Fibroblast of villous mesenchyme (primary cell): ENCODE measurements around the gene ADAMTS3. TPM values are rescaled to one million over a fixed set of nuclear protein-coding genes. Genes with fewer than 3 reads are reported as not detected.

Source experiments
- DNase-seq: peaks from one replicate; pipeline ENCODE4 v3.0.0-alpha.2; 2010; ENCODE audit warnings: low read depth
- H3K4me3 ChIP-seq: 2 replicates; pipeline ENCODE4 v1.5.1; 2011; ENCODE audit warnings: low read depth, mild to moderate bottlenecking, low read length
- total RNA-seq: library from RNA; depleted of rRNA; stranded (reverse); fragments of >200 nt; gene quantifications from 2 replicates; pipeline ENCODE4 v1.2.3, GENCODE V29; 2012
- TF ChIP-seq, protein P1 (sequence below): IDR thresholded peaks from 2 replicates; pipeline ENCODE4 v1.5.1; 2012; ENCODE audit warnings: low read depth, mild to moderate bottlenecking, low read length; ENCODE audit not compliant: insufficient read depth

Gene ADAMTS3
- total RNA-seq, 1 donor: 3.0 TPM

DNA sequence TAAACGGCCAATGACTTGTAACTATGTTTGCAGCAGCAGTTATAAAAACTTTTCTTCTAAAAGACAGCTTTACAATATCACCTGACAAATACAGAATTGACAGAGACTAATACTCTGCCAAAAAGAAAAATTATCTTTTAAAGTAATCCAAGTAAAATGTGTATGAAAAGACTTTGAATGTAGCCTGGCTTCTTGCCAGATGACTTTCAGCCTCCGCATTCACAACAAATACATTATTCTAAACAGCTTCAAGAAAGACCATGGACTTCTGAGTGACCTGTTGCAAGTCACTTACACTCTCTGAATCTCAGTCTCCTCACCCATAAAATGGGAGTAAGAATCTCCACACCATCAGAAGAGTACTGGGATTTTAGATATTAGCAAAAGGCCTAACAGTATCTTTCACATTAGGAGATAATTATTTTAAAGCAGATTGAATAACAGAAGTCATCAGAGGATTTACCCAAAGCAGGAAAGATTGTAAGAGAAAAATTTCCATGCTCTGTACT, 2.5 kb downstream of the ADAMTS3 start:
- TF ChIP-seq, protein P1, sequence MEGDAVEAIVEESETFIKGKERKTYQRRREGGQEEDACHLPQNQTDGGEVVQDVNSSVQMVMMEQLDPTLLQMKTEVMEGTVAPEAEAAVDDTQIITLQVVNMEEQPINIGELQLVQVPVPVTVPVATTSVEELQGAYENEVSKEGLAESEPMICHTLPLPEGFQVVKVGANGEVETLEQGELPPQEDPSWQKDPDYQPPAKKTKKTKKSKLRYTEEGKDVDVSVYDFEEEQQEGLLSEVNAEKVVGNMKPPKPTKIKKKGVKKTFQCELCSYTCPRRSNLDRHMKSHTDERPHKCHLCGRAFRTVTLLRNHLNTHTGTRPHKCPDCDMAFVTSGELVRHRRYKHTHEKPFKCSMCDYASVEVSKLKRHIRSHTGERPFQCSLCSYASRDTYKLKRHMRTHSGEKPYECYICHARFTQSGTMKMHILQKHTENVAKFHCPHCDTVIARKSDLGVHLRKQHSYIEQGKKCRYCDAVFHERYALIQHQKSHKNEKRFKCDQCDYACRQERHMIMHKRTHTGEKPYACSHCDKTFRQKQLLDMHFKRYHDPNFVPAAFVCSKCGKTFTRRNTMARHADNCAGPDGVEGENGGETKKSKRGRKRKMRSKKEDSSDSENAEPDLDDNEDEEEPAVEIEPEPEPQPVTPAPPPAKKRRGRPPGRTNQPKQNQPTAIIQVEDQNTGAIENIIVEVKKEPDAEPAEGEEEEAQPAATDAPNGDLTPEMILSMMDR: no peak
- no peak overlapping the region for H3K4me3 ChIP-seq

DNA sequence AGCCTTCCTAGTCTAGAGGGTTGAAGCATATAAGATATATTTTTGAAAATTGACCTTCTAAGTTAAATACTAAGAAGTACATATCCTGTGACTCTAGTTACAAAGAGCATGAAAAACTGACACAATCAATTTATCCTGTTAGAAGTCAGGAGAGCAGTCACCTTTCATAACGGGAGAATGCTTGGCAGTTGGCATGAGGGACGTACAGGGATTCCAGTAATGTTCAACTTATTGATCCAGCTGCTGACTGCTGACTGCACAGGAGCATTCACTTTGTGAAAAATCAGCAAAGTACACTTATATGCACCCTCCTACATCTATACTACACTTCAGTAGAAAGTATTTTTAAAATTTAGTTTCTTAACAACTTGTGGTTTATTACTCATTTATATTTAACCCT, 4.2 kb downstream of the ADAMTS3 start:
- DNase-seq: no peak
- TF ChIP-seq, protein P1: no peak
- no peak overlapping the region for H3K4me3 ChIP-seq

More for the DNA sequence above, 2.5 kb downstream of the ADAMTS3 start:
- no peak for DNase-seq

DNA sequence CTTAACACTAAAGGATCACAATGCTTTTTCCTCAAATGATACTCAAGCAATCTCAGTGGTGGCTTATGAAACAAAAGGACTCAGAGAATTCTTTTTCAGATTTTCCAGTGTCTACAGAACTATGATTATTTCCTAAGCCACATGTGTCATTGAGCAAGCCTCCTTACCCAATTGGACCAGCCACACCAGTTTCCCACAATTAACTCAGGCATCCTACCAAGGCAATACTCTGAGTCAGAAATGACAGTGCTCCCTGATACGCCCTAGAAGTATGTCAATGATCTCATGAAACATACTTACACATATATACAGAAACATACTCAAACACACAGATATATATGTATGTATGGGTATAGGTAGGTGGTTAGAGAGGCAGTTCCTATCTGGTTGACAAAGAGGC, 4.8 kb downstream of the ADAMTS3 start:
- DNase-seq: peak; percentile 17
- H3K4me3 ChIP-seq: no peak overlapping the region
- TF ChIP-seq, protein P1: no peak

DNA sequence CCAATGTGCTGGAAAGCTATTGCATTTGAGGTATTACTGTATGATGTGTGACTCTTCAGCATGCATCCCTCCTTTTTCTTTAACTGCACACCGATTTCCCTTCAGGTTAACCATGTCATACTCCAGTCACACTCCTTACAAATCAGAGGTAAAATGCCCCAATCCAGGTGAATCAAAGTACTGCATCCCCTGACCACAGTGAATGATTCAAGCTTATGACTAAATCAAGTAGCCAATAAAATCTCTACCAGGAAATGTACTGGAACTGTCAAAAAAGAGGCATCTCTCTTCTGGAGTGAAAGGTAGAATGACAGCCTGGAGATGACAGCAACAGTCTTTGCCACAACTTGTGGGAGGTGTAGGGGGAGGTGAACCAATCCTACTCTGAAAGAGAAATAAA, 10.4 kb downstream of the ADAMTS3 start:
- no peak for DNase-seq
- TF ChIP-seq, protein P1: no peak
- no peak overlapping the region for H3K4me3 ChIP-seq

DNA sequence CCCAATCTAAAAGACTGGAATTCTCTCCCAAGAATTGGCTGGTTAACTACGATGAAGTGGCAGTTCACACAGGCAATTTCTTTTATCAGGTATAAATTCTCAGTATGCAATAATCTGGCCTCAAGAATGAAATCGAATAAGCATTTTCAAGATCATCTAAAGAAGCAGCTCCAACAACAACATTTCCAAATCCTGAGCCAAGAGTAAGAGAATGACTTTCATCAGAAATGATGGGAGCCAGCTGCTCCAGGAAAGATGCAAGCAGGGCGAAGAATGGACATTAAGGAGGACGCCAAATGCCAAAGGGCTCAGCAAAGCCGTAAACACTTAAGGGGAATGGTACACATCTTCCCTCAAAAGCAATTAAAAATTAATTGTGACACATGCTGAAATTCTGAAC, 12.0 kb downstream of the ADAMTS3 start:
- TF ChIP-seq, protein P1: no peak
- no peak for DNase-seq
- H3K4me3 ChIP-seq: no peak overlapping the region

DNA sequence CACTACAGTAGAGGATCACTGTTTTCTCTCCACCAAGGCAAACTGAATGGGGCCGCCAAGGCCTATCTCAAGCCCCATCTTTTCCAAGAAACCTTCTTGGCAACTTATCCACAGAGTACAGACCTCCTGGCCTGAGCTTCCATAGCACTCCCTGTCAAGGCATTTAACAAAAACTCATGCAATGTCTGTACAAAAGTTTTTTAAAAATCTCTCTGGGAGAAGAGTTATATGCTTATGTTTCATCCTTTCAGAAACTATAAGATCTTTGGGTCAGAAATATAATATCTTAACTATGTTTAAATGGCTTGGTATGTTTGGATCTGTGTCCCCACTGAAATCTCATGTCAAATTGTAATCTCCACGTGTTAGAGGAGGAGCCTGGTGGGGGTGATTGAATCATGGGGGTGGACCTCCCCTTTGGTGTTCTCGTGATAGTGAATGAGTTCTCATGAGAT, 13.6 kb downstream of the ADAMTS3 start:
- H3K4me3 ChIP-seq: no peak overlapping the region
- TF ChIP-seq, protein P1: no peak
- no peak for DNase-seq
